Body of pancreas (tissue), 4 donors: ENCODE data around the gene GALNT6. TPM values are rescaled to one million over a fixed set of nuclear protein-coding genes. Genes with fewer than 3 reads are reported as not detected.
A peak's percentile ranks its signal among the peaks of the same experiment; 100 is the strongest.

Experiments
- ATAC-seq: fragments of 150-250 bp; one replicate; pipeline ENCODE4 v1.9.1; 2016
- DNase-seq, 4 donors: peaks; one replicate each; pipeline ENCODE4 v3.0.0-alpha.2; 2019
- H3K27ac ChIP-seq, 4 donors: fragments of 200-600 bp; sonication (generic); 1 replicate in 3 of 4; 2 replicates in 1 of 4; pipeline versions ENCODE4 v1.5.1 to v1.6.1; 2016 to 2019; ENCODE audit warnings: mild to moderate bottlenecking in 1 of 4, mixed read lengths in 1 of 4, moderate library complexity in 1 of 4
- H3K27me3 ChIP-seq, 2 donors: fragments of 200-600 bp; sonication (generic); one replicate each; pipeline ENCODE4 v1.6.0; 2016; ENCODE audit warnings: mild to moderate bottlenecking in 1 of 2
- H3K36me3 ChIP-seq, 2 donors: fragments of 200-600 bp; sonication (generic); replicated peaks in 1 of 2; 2 replicates each; pipeline ENCODE4 v1.5.1; 2016; ENCODE audit warnings: low read depth in 2 of 2; ENCODE audit not compliant: insufficient read depth in 1 of 2
- H3K4me1 ChIP-seq: fragments of 200-600 bp; sonication (generic); one replicate; pipeline ENCODE4 v1.6.0; 2016
- H3K4me3 ChIP-seq, 2 donors: fragments of 200-600 bp; sonication (generic); 1 replicate in 1 of 2; 2 replicates in 1 of 2; pipeline ENCODE4 v1.5.1; 2016 to 2019
- H3K9me3 ChIP-seq, 3 donors: fragments of 200-600 bp; sonication (generic); 1 replicate in 2 of 3; 2 replicates in 1 of 3; pipeline ENCODE4 v1.5.1; 2016
- CTCF ChIP-seq, 7 experiments: fragments of 450-650 bp in 4 of 7; fragments of 200-600 bp in 3 of 7; sonication (generic) in 3 of 7; IDR thresholded peaks; one replicate each; pipeline ENCODE4 v1.5.1; 2016 to 2019; ENCODE audit warnings: antibody characterized with exemption in 7 of 7
- POLR2A ChIP-seq, 3 donors: fragments of 450-650 bp; IDR thresholded peaks; one replicate each; pipeline ENCODE4 v1.6.1; 2016; ENCODE audit warnings: antibody characterized with exemption in 3 of 3, mild to moderate bottlenecking in 2 of 3
- WGBS, 2 donors: methylation state at CpG; one replicate each; pipeline ENCODE4 v1.1.5; 2017; 5-methylcytosine and 5-hydroxymethylcytosine counted together
- intact Hi-C: fragments of 100-400 bp; cut with DNase I; formaldehyde crosslinking; loops from one replicate; pipeline ENCODE4 v1.15.1; 2023
- total RNA-seq, 2 donors: library from RNA; depleted of rRNA; stranded (reverse); fragments of >200 nt; gene quantifications; one replicate each; pipeline ENCODE4 v1.1.0, GENCODE V29; 2016

The GALNT6 gene
- total RNA-seq, 2 donors from 2014 or later: 8.6 to 9.3 TPM

GRCh38 chr12:51370667-51371066 is 20.5 kb downstream of the GALNT6 start:
- DNase-seq: no peak
- Histone ChIP-seq H3K36me3 (no peaks in the 10 kb centered on the region), H3K9me3 (no peaks in the 10 kb centered on the region), H3K4me1 (peaks cover 11% of the 10 kb centered on the region), H3K27me3 (no peaks in the 10 kb centered on the region), H3K4me3 (no peak overlapping the region), H3K27ac (no peak overlapping the region)
- intact Hi-C loops: no loop called here
- 91 to 94% methylated on average over 9 of the region's 9 CpGs for WGBS, 2 donors
- no peak for TF ChIP-seq POLR2A (IDR thresholded peaks at IDR 0.05)
- no peak for TF ChIP-seq CTCF (IDR thresholded peaks at IDR 0.05)
- no peak for ATAC-seq

GRCh38 chr12:51369581-51369980 is 21.6 kb downstream of the GALNT6 start:
- DNase-seq: no peak
- TF ChIP-seq POLR2A (IDR thresholded peaks at IDR 0.05): no peak
- no peak for TF ChIP-seq CTCF (IDR thresholded peaks at IDR 0.05)
- Histone ChIP-seq H3K4me3 (no peak overlapping the region), H3K36me3 (no peaks in the 10 kb centered on the region), H3K27me3 (no peaks in the 10 kb centered on the region), H3K27ac (no peak overlapping the region), H3K9me3 (no peaks in the 10 kb centered on the region), H3K4me1 (peaks cover 11% of the 10 kb centered on the region)
- intact Hi-C loops: no loop called here
- ATAC-seq: no peak
- 83 to 84% methylated on average over 4 of the region's 4 CpGs for WGBS, 2 donors

- Histone ChIP-seq H3K36me3 (no peaks in the 10 kb centered on the region), H3K27me3 (no peaks in the 10 kb centered on the region), H3K4me1 (peaks cover 11% of the 10 kb centered on the region), H3K9me3 (no peaks in the 10 kb centered on the region), H3K27ac (no peak overlapping the region), H3K4me3 (no peak overlapping the region)
- intact Hi-C loops: no loop called here
- ATAC-seq (no peak), DNase-seq (peak in 3 of 4 donors; percentile 30 to 54 (median 35))
- WGBS, 2 donors: 73 to 93% methylated on average over 9 to 17 of the region's 17 CpGs
- TF ChIP-seq POLR2A (IDR thresholded peaks at IDR 0.05): no peak
- TF ChIP-seq CTCF (IDR thresholded peaks at IDR 0.05): no peak
These were observed 22.3 kb downstream of the GALNT6 start for GRCh38 chr12:51368640-51369517.

- WGBS, 2 donors: 94 to 100% methylated on average over 6 to 10 of the region's 10 CpGs
- Histone ChIP-seq H3K9me3 (no peaks in the 10 kb centered on the region), H3K27ac (no peak overlapping the region), H3K27me3 (no peaks in the 10 kb centered on the region), H3K4me3 (no peak overlapping the region), H3K36me3 (no peaks in the 10 kb centered on the region), H3K4me1 (peaks cover 23% of the 10 kb centered on the region)
- intact Hi-C loops: no loop called here
- TF ChIP-seq POLR2A (IDR thresholded peaks at IDR 0.05) (no peak), CTCF (IDR thresholded peaks at IDR 0.05) (no peak)
- ATAC-seq (no peak), DNase-seq (no peak)
These were observed 25.9 kb downstream of the GALNT6 start for GRCh38 chr12:51365276-51365675.

GRCh38 chr12:51364001-51364400 is 27.2 kb downstream of the GALNT6 start:
- H3K4me3 ChIP-seq: no peak overlapping the region
- H3K9me3 ChIP-seq: no peaks in the 10 kb centered on the region
- DNase-seq: no peak
- 89 to 92% methylated on average over 7 to 11 of the region's 11 CpGs for WGBS, 2 donors
- intact Hi-C loops: no loop called here
- no peaks in the 10 kb centered on the region for H3K36me3 ChIP-seq
- ATAC-seq: no peak
- no peak overlapping the region for H3K27ac ChIP-seq
- peaks cover 23% of the 10 kb centered on the region for H3K4me1 ChIP-seq
- no peaks in the 10 kb centered on the region for H3K27me3 ChIP-seq
- TF ChIP-seq POLR2A (IDR thresholded peaks at IDR 0.05): no peak
- no peak for TF ChIP-seq CTCF (IDR thresholded peaks at IDR 0.05)
